Measurements from ENCODE around the gene UBTD1.

DNA sequence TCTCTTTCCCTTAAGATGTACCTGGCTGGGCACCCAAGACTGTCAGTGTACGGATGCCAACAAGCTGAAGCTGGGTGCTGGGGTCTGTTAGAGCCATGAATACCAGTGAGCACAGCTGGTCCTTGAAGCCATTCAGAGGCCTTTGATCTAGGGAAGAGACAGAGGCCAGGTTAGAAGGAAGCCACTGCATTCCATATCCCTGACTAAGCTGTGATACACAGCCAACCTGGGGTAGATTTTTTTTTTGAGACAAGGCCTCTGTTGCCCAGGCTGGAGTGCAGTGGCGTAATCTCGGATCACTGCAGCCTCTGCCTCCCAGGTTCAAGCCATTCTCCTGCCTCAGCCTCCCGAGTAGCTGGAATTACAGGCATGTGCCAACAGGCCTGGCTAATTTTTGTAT lies 32.0 kb upstream of the UBTD1 start:
- TF ChIP-seq CREB1 (IDR thresholded peaks at IDR 0.05; ENCODE audit: low read depth) = no peak
- no peak for TF ChIP-seq YY1 (IDR thresholded peaks at IDR 0.05; ENCODE audit: low read depth)
- TF ChIP-seq, protein P1, sequence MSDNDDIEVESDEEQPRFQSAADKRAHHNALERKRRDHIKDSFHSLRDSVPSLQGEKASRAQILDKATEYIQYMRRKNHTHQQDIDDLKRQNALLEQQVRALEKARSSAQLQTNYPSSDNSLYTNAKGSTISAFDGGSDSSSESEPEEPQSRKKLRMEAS (IDR thresholded peaks at IDR 0.05) = no peak
- TF ChIP-seq ZBTB7A (IDR thresholded peaks at IDR 0.05; ENCODE audit: low read depth) = no peak
- no peak; the same call in 1 of the 2 replicates for TF ChIP-seq EP300 (IDR thresholded peaks at IDR 0.05; ENCODE audit: borderline replicate concordance)
- TF ChIP-seq REST (IDR thresholded peaks at IDR 0.05; ENCODE audit: low read depth) = no peak
- TF ChIP-seq TAF1 (IDR thresholded peaks at IDR 0.05; ENCODE audit: low read depth) = no peak
- no peak for TF ChIP-seq CEBPB (IDR thresholded peaks at IDR 0.05)
- TF ChIP-seq, protein P2, sequence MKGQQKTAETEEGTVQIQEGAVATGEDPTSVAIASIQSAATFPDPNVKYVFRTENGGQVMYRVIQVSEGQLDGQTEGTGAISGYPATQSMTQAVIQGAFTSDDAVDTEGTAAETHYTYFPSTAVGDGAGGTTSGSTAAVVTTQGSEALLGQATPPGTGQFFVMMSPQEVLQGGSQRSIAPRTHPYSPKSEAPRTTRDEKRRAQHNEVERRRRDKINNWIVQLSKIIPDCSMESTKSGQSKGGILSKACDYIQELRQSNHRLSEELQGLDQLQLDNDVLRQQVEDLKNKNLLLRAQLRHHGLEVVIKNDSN (IDR thresholded peaks at IDR 0.05) = no peak
